GM10266 (cell line): ENCODE measurements around the gene TMEM87A.

Source experiments
- DNase-seq: peaks from one replicate; pipeline ENCODE4 v3.0.0; 2012; ENCODE audit errors: extremely low spot score
- TF ChIP-seq, protein P1 (sequence below): IDR thresholded peaks from 2 replicates; pipeline ENCODE4 v1.5.1; 2012; ENCODE audit warnings: mild to moderate bottlenecking, low read depth; ENCODE audit not compliant: control insufficient read depth, insufficient read depth; ENCODE audit errors: missing control alignments

TMEM87A gene

DNA sequence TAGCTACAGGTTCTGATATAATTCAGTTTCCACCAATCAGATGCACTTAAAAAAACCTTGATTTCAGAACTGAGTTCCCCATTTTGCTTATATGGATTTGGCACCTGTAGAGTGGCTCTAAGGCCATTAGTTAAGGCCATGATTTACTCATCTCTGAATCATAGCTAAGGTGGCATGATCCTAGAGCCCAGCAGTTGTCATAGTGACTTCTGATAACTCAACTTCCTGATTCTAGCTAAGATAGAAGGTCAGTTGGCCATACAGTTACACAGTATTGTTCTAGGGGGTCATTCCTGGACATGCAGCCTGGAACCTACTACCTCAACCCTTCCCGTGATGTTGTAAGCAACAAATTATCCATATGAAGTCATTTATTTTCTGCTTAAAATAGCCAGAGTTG, 15.9 kb upstream of the TMEM87A start:
- TF ChIP-seq, protein P1, sequence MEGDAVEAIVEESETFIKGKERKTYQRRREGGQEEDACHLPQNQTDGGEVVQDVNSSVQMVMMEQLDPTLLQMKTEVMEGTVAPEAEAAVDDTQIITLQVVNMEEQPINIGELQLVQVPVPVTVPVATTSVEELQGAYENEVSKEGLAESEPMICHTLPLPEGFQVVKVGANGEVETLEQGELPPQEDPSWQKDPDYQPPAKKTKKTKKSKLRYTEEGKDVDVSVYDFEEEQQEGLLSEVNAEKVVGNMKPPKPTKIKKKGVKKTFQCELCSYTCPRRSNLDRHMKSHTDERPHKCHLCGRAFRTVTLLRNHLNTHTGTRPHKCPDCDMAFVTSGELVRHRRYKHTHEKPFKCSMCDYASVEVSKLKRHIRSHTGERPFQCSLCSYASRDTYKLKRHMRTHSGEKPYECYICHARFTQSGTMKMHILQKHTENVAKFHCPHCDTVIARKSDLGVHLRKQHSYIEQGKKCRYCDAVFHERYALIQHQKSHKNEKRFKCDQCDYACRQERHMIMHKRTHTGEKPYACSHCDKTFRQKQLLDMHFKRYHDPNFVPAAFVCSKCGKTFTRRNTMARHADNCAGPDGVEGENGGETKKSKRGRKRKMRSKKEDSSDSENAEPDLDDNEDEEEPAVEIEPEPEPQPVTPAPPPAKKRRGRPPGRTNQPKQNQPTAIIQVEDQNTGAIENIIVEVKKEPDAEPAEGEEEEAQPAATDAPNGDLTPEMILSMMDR, result no peak
- no peak for DNase-seq

DNA sequence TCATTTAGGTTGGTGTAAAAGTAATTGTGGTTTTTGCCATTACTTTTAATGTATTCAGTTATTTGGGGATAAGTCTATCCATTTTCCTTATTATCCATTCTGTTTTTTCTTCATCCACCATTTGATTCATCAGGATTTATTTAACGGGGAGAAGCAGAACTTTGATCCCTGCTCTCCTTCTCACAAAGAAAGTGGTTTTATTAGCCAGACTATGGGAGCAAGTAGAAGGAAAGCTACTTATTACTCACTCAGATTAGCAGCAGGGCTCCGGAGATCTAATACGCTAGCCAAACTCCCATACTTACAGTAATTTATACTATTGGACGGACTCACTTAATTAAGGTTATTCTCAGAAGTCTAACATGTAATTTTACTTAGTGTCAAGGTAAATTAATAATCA, 14.7 kb upstream of the TMEM87A start:
- DNase-seq, result no peak
- TF ChIP-seq, protein P1, result no peak

DNA sequence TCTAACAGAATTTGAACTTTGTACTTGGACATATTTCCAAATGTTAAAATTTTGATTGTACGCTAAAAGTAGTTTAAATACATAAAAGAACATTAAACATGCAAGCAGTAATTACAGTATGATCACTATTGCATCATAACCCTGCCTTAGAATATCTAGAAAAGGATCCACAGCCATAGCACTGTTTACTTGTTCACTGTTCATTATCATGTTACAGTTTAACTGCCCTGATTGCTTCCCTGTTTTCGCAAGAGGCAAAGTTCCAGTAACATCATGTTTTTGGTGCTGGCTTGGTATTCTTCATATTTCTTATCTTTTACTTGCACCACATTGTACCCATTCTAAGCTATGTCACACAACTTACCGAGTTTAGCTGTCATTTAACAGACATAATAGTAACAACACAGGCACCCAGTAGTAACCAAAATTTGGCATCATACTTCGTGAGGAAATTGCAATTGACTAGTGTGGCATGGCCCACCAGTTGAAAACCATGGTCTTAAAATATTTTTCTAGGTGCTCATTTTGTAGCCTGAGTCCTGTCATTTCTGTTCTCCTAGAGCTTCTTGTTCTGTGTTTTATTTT, 13.3 kb upstream of the TMEM87A start:
- no peak for DNase-seq
- TF ChIP-seq, protein P1, result no peak

DNA sequence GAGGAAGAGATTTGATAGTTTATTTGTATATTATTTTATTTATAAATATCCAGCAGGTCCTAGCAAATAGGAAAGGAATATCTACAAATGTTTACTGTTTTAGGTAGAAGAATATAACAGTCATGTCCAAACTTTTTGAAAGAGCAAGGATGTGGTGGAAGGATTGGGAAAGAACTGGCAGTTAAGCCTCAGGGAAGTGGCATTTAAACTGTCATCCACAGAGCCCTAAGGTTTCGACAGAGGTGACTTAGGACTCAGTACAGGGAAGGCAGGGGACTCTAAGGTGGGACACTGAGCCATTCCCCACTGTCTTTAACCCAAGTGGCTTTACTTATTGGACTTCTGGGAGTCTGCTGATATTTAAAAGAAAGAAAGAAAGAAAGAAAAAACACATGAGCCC, 11.8 kb upstream of the TMEM87A start:
- TF ChIP-seq, protein P1, result no peak
- DNase-seq, result no peak

DNA sequence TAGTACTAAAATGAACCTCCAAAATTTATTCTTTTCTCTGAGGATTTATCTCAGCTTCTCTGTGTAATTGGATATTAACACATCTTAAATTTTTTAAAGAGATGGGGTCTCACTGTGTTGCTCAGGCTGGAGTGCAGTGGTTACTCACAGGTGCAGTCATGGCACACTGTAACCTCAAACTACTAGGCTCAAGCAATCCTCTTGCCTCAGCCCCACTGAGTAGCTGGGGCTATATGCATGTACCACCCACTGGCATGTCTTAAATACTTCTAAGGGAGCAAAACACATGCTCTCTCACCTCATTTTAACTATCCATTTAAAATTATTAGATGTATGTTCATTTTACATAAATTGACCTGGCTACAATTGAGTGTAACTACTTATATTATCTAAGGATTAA, 11.3 kb upstream of the TMEM87A start:
- TF ChIP-seq, protein P1, result no peak
- no peak for DNase-seq

DNA sequence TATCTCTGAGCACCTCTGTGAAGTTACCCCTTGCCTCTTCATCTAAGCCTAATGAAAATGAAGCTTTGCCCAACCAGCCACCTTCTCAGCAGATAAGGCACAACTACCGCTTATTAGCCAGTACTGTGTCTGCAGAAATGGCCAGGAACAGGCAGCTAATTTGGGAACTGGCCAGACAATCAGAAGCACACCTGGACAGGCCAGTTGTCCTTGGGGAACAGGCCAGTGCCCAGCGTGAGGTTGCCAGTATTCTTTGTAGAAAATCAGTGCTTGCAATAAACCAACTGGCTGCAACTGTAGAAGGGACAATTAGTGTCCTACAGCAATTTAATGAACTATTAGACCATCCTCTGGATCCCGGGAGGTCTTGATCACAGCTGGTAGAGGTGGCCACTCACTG, 10.4 kb upstream of the TMEM87A start:
- no peak for DNase-seq
- TF ChIP-seq, protein P1, result no peak

DNA sequence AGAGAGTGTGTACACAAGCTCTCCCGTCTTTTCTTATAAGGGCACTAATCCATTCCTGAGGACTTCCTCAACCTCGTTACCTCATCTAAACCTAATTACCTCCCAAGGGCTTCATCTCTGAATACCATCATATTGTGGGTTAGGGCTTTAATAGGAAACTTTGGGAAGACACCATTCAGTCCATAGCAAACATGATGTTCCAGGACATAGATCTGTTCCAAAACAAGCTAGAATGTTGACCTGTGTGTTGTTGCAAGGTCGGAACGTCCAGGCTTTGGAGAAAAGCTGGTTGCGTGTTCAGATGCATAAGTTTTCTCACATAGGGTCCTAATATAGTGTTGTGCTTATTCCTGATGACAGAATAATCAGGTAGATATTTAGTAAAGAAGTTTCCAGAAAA, 9.7 kb upstream of the TMEM87A start:
- TF ChIP-seq, protein P1, result no peak
- DNase-seq, result no peak
